ENCODE data around the gene KNCN.
A peak's percentile ranks its signal among the peaks of the same experiment; 100 is the strongest.

KNCN gene

DNA sequence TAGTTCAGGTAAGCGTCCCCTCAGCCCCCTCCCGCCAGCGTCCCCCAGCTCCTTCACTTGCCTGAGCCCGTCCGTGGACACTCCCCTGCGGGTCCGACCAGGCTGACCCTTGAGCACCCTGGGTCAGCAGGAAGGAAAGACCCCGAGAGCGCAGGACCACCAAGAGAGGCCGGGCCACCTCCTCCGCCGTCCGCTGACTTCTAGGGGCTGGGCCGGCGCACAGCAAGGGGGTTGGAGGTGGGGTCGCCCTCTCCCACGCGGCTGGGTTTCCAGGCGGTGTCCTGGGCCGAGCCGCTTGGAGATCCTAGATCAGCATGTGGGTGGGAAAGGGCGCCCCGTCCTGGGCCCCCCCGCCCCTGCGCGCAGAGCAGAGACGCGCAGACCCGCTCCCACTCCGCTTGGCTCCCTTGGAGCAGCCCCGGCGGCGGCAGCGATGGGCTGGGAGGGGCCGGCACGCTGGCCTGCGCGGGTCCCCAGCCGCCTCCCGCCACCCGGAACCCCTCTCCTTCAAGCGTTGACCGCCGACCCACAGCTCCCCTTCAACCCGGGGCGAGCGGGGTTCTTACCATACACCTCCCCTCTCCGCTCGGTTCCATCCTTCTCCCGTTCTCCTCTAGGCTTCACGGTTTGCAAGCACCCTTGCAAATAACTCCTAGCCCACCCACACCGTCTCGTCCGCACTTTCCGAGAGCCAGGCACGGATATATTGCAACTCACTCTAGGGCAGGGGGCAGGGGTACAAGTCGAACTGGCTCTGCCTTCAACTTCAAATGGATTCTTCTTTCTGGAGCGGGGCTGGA is 7.5 kb downstream of the KNCN start:
- ATAC-seq: no peak
- DNase-seq: no peak

DNA sequence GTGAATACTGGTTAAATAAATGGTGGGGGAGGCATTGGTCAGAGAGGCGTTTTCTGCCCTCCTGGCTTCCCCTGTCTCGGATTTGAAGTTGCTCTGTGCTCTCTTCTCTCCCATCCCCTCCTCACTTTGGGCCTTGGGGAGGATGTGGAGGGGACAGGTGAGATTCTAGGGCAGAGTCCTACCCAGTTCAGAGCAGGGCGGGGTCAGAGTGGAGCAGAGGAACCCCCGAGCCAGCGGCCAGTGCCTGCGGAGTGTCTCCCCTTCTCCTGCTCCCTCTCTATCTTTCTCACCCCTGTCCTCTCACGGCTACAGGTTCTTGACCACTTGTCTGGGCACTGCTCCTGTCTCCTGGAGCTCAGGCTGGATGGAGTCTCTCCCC is 8.1 kb downstream of the KNCN start:
- no peak for DNase-seq
- no peak for ATAC-seq

- DNase-seq (no peak), ATAC-seq (no peak)
Measured at GRCh38 chr1:46539972-46540371, 11.5 kb downstream of the KNCN start.

DNA sequence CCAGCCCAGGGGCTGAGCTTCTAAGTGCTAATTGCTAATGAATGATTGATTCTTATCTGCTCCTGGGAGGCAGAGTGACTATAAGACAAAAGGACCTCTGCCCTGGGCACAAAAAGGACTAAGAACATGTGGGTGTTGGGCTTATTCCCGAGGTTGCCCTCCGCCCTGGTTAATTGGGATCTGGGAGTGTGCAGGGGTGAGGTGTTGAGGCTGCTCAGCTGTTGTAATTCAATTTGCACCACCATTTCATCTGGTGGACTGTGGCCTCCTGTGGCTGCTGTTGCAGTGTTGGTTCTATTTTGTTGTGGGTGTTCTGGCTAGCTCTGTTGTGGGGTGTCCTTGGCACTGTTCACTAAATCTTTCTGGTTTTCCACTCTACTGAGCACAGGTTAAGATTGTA is 13.3 kb downstream of the KNCN start:
- DNase-seq (no peak), ATAC-seq (no peak)

GRCh38 chr1:46537651-46538050 is 13.8 kb downstream of the KNCN start:
- no peak for ATAC-seq
- no peak for DNase-seq

GRCh38 chr1:46536527-46536926 is 14.9 kb downstream of the KNCN start:
- ATAC-seq (no peak), DNase-seq (no peak)

DNA sequence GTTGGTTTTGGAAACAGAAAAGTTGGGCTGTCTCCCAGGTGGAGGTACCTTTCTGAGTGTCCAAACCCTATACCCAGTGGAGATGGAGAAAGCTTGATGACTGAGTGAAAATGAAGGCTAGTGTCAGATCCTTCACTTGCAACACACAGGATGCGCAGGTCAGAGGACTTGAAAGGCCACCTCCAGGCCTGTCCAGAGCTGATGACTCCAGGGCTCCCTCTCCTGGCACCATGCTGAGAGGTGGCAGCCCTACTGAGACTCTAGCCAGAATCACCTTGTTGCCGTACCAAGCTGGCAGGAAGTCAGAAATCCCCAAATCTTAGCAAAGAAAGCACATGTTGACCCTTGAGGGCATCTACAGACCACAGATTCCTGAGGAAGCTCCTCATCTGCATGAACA is 16.4 kb downstream of the KNCN start:
- ATAC-seq (no peak), DNase-seq (peak; percentile 47)

DNA sequence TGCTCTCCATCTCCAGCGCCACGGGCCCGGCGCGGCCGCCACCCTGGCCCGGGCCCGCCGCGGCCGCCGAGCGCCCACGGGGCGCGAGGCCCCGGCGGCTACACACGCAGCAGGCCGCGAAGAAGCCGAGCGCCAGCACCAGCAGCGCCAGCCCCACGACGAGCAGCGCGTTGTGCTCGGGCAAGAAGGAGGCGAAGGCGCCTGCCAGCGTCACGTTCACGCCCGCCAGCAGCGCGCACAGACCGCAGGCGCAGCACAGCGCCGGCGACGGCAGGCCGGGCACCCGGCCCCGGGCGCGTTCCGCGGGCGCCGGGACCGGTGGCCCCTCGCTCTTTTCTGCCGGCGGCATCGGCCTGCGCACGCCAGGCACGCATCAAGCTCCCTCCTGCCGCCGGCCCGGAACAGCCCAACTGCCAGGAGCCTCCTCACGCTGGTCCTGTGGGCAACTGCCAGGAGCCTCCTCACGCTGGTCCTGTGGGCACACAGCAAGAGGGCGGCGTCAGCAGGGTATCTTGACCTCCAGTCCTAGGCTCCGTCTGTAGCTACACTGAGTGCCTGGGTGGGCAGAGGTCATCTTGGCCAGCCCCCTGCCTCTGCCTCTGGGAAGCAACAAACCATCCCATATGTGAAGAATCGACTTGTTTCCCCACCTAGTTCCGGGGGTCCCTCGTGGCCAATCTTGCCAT is 18.1 kb downstream of the KNCN start:
- ATAC-seq: peak; percentile 40
- DNase-seq: peak; percentile 45

- ATAC-seq: peak; percentile 74
- DNase-seq: peak; percentile 83
Measured at GRCh38 chr1:46532498-46533178, 18.8 kb downstream of the KNCN start.

DNA sequence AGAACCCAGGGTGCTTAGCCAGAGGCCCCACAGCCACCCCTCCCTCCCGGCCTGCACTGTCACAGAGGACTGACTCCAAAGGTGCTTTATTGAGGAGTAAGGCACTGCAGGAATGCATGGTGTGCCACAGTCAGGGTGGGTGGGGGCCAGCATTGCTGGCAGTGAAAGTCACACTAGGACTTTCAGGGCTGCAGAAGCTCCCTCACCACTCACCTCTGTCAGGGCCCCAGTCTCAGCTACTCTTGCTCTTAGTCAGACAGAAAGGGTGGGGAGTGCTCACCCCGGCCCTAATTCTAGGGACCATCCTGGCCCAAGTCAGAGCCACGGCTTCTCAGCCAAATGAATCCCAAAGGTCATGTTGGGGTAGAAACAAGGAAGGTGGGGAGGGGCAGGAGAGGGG is 19.4 kb downstream of the KNCN start:
- ATAC-seq (peak; percentile 13), DNase-seq (no peak)

DNA sequence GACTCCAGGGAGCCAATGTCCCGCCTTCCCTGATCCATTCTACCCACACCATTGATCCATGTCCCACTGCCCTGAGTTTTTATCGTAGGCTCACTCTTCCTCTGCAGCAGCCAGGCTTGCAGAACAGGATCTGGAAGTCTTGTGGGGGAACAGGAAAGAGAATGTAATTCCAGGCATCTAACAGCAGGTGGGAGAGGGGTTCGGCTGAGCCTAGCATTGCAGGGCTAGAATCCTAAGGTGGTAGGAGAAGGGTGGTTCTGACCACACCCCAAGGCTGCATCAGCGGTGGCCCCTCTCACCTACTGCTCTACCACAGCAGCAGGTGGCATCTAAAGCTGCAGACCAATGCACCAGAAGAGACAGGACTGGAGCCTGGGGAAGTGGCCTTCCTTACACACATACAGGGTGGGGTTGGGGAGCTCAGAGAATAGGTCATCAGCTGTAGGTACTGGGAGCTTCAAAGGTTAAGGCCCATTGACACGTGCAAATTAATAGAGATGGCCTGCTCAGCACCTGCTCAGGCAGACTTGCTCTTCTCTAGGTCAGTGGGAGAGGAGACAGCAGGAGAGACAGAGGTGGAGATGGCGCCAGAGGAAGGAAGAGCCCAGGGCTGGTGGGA is 20.5 kb downstream of the KNCN start:
- ATAC-seq: no peak
- no peak for DNase-seq

- ATAC-seq (no peak), DNase-seq (no peak)
Measured at GRCh38 chr1:46530311-46530710, 21.1 kb downstream of the KNCN start.

DNA sequence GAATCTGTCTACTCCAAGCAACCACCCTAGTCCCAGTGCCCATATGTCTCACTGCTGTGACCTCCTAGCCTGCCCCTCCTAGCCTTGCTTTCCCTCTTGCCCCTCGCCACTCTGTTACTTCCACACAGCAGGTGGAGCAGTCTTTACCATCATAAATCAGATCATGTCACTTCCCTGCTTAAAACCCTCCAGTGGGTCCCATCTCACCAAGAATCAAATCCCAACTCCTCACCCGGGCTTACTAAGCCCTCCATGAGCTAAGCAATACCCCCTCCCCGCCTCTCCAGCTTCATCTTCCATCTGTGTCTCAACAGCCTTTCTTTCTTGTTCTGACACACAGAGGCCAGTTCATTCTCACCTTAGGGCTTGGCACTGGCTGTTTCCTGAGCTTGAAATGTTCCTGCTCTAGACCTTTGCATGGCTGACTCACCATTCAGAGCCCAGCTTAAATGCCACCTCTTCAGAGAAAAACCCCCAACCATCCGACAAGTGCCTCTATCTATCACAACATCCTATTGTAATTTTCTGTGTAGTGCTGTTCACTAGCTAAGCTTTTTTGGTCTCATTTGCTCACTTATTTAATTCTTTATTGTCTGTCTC is 22.3 kb downstream of the KNCN start:
- no peak for DNase-seq
- peak; percentile 31 for ATAC-seq

- ATAC-seq (no peak), DNase-seq (no peak)
Measured at GRCh38 chr1:46528297-46528955, 23.0 kb downstream of the KNCN start.

GRCh38 chr1:46527474-46528296 is 23.8 kb downstream of the KNCN start:
- DNase-seq (peak; percentile 83), ATAC-seq (peak; percentile 48)

DNA sequence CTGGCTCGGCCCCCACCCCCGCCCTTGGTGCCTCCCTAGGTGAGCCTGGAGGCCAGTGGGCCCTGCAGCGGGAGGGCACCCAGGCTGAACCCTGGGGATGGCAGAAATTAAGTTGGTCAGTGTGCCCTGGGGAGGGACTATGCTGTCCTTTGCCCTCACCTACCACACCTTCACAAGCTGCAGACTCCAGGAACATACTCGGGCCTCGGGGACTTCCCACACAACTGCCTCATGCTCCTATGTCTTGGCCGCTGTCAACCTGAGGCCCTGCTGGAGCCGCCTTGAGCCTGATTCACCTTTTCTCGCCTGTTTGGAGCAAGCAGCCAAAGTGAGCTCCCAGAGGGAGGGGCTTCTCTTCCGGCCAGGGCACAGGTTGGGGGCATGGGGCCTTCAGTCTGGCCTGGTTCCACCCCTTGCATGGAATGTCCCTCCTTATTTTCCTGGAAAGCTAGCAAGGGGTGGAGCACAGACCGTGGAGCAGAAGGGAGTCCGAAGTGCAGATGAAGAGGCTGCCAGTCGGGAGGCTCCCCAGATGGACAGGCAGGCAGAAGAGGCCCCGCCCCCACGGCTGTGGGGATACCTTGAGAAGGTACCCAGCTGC is 24.7 kb downstream of the KNCN start:
- ATAC-seq (no peak), DNase-seq (no peak)

GRCh38 chr1:46526013-46526690 is 25.3 kb downstream of the KNCN start:
- no peak for DNase-seq
- ATAC-seq: no peak

- ATAC-seq (no peak), DNase-seq (no peak)
Measured at GRCh38 chr1:46525253-46525983, 26.0 kb downstream of the KNCN start.

DNA sequence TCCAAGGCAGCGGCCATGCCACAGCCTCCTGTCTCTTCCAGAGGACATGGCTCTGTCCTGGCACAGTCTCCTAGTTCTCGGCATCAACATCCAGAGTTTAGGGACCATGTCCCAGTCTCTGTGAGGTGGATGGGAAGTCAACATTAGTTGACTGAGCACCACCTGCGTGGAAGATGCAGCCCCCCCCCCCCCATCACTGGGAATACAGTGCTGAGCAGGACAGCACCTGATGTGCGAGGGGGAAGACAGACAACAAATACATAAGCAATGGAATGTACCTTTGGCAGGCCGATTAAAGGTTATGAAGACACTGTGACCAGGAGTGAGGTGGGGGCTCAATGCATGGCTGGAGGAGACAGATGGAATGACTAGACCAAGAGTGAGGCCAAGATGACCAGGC is 26.6 kb downstream of the KNCN start:
- ATAC-seq (no peak), DNase-seq (no peak)
